BJ (cell line): ENCODE data around the gene SPIN1. TPM values are rescaled to one million over a fixed set of nuclear protein-coding genes. Genes with fewer than 3 reads are reported as not detected.
A peak's percentile ranks its signal among the peaks of the same experiment; 100 is the strongest.

ENCODE experiments used
- CTCF ChIA-PET: fragments of 350-600 bp; formaldehyde crosslinking; extraction: SDS; loops from one replicate; lab custom pipeline; 2021; ENCODE audit warnings: antibody characterized with exemption, inconsistent platforms; lab: Yijun Ruan, JAX
- POLR2A ChIA-PET: fragments of 300-600 bp; sonication (Branson Sonifier 250); formaldehyde crosslinking; extraction: SDS; loops from one replicate; lab custom pipeline; 2021; ENCODE audit warnings: antibody characterized with exemption; lab: Charles Lee
- DNase-seq: peaks from one replicate; pipeline ENCODE4 v3.0.0-alpha.2; 2011; ENCODE audit warnings: low read depth
- H3K27me3 ChIP-seq: 2 replicates; pipeline ENCODE4 v1.6.0; 2011; ENCODE audit warnings: low read length; ENCODE audit not compliant: control insufficient read depth, insufficient read depth
- H3K36me3 ChIP-seq: 2 replicates; pipeline ENCODE4 v1.5.1; 2011; ENCODE audit warnings: low read length; ENCODE audit not compliant: control insufficient read depth, insufficient read depth
- H3K4me3 ChIP-seq: 2 replicates; pipeline ENCODE4 v1.5.1; 2011; ENCODE audit warnings: low read depth, mild to moderate bottlenecking, control low read depth, low read length
- CTCF ChIP-seq: IDR thresholded peaks from 2 replicates; pipeline ENCODE4 v1.5.1; 2011; ENCODE audit warnings: low read depth, mild to moderate bottlenecking, control low read depth, inconsistent platforms, low read length, moderate library complexity; ENCODE audit not compliant: insufficient read depth
- polyA plus RNA-seq: library from polyadenylated mRNA; depleted of rRNA; stranded (reverse); fragments of >200 nt; gene quantifications from 2 replicates; pipeline ENCODE4 v1.2.3, GENCODE V29; 2011

Gene SPIN1
- polyA plus RNA-seq, 1 experiment: 53.4 TPM

DNA sequence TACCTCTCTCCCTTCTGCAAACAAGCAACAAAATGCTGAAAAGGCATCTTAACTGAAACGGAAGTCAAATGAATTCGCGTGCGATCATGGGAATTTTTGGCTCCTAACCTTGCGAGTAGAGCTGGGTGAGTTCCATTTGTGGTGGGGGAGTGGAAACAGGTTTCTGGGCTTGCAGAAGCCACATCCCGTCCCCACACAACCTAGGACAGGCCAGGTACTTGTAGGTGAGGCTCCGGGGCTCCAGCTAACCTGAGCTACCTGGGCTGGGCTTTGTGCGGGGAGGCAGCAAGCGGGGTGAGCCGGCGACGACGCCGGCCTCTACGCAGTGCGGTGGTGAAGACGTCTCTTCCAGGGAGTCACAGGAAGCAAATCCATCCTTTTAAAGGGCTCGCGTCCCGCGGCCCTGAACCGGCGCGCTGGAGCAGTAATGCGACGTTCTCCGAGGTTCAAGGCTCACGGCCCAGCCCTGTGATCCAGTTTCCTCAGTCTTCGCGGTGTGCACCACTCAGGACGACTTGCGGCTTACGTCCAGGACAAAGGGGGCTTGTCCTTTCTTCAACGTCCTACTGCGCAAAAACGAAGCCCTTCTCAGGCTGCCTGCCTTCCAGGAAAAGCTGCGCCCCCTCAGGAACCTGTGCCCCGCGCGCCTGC, 567 bp upstream of the SPIN1 start:
- H3K36me3 ChIP-seq: no peaks in the 10 kb centered on the region
- POLR2A ChIA-PET: no interaction called here
- CTCF ChIA-PET: interaction anchor here (0.9 kb wide), 1 partner anchor 55 kb away, joined by 5 read pairs; no protein-coding TSS in a partner anchor

GRCh38 chr9:88388886-88389605, 802 bp downstream of the SPIN1 start:
- Histone ChIP-seq H3K36me3 (no peaks in the 10 kb centered on the region), H3K4me3 (peak overlapping the region; percentile 92), H3K27me3 (no peaks in the 10 kb centered on the region)
- DNase-seq: no peak
- POLR2A ChIA-PET: no interaction called here
- CTCF ChIA-PET: no interaction called here
- TF ChIP-seq CTCF: 0 out of 2 replicates have a peak, but pooled peaks have one; percentile 0

More for the DNA sequence above, 567 bp upstream of the SPIN1 start:
- TF ChIP-seq CTCF: no peak
- Histone ChIP-seq H3K4me3 (peak overlapping the region; percentile 92), H3K27me3 (no peaks in the 10 kb centered on the region)
- DNase-seq: no peak

GRCh38 chr9:88390371-88390990, 2.2 kb downstream of the SPIN1 start:
- POLR2A ChIA-PET: no interaction called here
- peak overlapping the region; percentile 92 for H3K4me3 ChIP-seq
- H3K27me3 ChIP-seq: no peaks in the 10 kb centered on the region
- H3K36me3 ChIP-seq: no peaks in the 10 kb centered on the region
- TF ChIP-seq CTCF: no peak
- no peak for DNase-seq
- CTCF ChIA-PET: interaction anchor here (0.6 to 0.7 kb wide), 2 partner anchors 85 to 315 kb away, joined by 3 read pairs; no protein-coding TSS in a partner anchor

DNA sequence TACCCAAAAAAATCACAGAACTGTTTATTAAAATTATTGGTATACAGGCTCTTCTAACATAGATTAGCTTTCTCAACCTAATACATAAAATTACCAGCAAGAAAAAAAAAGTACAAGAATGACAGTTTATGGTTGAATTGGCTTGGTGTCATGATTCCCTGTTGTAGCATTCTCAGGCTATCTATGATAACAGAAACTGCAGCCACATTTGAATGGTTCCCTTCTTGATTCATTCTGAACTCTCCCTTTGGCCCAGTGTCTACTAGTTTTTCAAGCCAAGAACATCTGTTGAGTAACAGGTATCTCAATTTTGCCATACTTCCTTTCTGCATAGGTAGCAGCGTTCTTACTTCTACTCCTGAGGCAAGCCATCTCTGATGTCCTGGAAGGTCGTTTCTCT, 3.0 kb downstream of the SPIN1 start:
- H3K27me3 ChIP-seq: no peaks in the 10 kb centered on the region
- POLR2A ChIA-PET: no interaction called here
- no peaks in the 10 kb centered on the region for H3K36me3 ChIP-seq
- CTCF ChIA-PET: interaction anchor here (0.6 to 1.6 kb wide), 3 partner anchors 85 to 316 kb away, joined by 3 read pairs; no protein-coding TSS in a partner anchor
- no peak overlapping the region for H3K4me3 ChIP-seq
- no peak for DNase-seq
- no peak for TF ChIP-seq CTCF

DNA sequence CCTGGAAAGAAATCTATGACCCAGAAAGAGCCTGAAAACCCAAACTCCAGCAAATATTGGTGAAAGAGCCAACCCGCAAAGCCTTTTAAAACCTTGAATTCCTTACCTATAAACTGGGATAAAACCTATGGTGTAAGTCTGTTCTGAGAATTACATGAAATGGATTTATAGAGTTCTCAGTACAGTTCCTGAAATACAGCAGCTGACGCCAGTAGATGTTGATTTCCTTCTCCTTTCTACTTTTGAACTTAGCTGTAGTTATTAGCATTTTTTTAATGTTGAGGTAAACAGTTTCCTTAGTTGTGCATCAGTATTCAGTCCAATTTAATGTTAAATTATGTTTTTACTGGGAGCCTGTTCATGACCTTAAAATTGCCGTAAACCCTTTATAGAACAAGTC, 3.7 kb downstream of the SPIN1 start:
- no peaks in the 10 kb centered on the region for H3K36me3 ChIP-seq
- no peaks in the 10 kb centered on the region for H3K27me3 ChIP-seq
- DNase-seq: no peak
- CTCF ChIA-PET: interaction anchor here (1.6 kb wide), 1 partner anchor 146 kb away, joined by 3 read pairs; no protein-coding TSS in a partner anchor
- no peak overlapping the region for H3K4me3 ChIP-seq
- TF ChIP-seq CTCF: no peak
- POLR2A ChIA-PET: interaction anchor here (0.7 kb wide), 1 partner anchor 890 kb away, joined by 3 read pairs; no protein-coding TSS in a partner anchor
